Hematopoietic multipotent progenitor cell treated with erythropoietin and hydrocortisone succinate and interleukin-3 and kit ligand, for 17 days (in vitro differentiated cells): ENCODE results near the gene BAG1.

Experiments
- DNase-seq: peaks from one replicate; pipeline ENCODE4 v3.0.0-alpha.2; 2015; ENCODE audit warnings: low spot score

BAG1 gene

GRCh38 chr9:33241298-33241697 lies 23.2 kb downstream of the BAG1 start:
- no peak for DNase-seq

- DNase-seq: peak; percentile 77
Observed at GRCh38 chr9:33239921-33240320, 24.6 kb downstream of the BAG1 start, which contains the start of gene SPINK4. Gene SPINK4, plus strand, starts transcription at chr9:33240167. Its CDS starts 42 bp downstream, at chr9:33240209.

DNA sequence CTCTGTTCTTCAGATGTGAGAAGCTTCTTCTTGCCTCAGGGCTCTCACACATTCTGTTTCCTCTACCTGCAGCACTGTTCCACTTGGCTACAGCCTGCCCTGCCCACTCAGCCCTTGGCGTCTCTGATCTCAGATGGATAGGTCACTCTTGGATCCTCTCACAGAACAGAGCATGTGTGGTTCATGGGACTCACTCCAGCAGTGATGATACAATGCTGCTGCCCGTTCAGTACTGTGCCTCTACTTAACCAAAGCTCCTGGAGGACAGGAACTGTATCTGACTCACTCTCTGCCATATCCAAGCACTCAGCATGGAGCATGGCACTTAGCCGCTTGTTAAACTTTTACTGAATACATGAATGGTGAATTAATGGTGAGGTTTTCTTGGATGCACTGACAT lies 27.9 kb downstream of the BAG1 start:
- DNase-seq: no peak

DNA sequence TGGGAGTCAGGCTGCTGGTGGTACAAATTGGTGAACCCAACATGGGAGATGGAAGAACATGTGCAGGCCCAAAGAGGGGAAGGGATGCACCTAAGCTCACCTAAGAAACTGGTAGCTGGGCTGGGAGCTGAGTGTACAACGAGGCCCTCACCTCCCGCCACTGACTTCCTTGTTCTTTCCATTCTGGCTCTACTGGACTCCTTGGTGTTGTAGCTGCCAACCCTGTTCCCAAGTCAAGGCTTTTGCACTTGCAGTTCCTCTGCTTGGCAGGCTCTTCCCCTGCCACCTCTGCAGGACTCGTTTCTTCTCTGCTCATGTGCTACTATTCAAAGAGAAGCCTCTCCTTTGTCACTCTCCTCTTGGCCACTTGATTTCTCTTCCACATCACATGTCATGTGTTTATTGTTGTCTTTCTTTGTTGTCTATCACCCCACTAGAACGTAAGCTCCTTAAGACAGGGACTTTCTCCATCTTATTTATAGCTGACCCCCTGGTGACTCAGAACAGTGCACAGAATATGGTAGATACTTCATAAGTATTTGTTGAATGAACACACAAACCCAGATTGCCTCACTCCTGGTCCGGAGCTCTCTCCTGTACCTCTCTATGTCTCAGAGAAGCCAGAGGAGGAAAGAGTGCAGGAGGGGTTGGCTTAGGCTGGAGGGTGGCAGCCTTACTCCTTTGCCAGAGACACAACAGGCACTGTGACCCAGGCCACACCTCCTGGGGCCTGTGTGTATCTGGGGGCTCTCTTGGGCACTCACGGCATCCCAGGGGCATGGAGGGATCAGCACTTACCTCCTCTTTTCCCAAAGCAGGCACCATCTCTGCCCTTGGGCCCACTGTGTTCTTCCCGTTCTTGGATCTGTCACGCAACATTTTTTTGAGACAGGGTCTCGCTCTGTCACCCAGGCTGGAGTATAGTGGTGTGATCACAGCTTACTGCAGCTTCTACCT lies 29.7 kb downstream of the BAG1 start:
- DNase-seq: no peak

DNA sequence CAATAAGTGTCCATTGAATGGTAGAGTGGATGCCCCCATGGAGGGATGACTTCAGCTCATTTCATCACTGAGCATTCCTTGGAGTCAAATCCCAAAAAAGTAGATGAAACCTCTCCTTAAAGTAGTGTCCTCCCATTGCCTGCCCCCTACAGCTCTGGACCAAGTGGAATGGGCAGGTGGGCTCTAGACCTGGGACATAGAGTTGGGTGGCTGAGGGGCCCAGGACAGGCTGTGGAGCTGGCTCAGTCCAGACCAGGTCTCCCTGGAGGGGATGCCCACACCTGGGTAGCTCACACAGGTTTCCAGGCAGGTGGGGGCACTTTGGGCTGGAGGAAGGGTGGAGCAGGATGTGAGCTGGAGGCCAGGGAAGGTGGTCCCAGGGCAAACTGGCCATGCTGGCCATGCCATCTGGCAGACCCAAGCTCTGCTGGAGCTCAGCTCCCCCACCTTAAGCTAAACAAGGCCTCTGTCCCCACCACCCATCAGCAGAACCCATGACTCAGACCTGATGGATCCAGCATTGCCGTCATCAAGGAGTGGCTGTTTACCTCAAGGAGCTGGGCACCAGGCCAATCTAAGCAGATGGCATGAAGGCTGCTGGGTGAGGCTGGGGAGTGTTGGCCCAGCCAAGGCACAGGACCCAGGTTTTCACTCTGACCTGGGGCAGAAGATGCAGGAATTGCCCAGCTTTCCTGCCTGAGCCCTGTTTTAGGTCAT lies 30.7 kb downstream of the BAG1 start:
- peak; percentile 97 for DNase-seq

GRCh38 chr9:33232815-33233214 lies 31.7 kb downstream of the BAG1 start:
- DNase-seq: peak; percentile 57

DNA sequence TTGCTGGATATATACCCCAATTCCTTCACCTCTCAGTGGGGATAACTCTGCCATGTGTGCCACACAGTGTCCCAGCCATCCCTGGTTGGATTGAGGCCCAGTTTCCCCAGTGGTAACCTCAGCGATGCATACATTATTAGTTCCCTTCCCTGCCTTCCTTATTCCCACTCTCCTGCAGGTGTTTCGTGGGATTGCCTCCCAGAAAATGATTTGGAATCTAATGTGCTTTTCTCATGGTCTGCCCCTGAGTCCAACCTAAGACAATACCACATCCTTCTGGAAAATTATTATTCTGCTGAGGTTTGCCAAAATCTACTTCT lies 32.9 kb downstream of the BAG1 start:
- DNase-seq: no peak

DNA sequence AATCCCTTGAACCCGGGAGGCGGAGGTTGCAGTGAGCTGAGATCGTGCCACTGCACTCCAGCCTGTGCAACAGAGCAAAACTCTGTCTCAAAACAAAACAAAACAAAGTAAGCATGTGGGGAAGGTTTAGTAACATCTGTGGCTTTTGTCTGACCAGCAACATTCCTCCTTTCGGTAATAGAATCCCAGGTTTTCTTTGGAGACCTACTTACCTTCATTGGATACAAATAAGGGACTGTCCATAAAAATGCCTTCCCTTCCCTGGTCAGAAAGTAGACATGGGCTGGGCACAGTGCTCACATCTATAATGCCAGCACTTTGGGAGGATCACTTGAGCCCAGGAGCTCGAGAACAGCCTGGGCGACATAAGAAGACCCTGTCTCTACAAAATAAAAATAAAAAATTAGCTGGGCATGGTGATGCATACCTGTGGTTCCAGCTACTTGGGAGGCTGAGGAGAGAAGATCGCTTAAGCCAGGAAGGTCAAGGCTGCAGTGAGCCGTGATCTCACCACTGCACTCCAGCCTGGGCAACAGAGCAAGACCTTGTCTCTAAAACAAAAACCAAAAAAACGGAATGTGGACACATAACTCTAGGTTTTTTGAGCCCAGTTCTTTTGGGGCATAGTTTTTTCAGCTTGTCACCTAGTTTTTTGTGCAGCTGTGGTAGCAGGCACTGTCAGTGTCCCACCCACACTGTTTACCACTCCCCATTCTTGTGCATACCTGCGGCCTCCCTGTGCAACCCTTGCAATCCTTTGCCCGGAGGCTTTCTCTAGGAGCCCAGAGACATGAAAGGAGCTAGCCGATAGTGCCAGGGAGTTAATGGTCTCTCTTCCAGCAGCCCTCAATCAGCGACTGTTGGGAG lies 33.5 kb downstream of the BAG1 start:
- no peak for DNase-seq

GRCh38 chr9:33229359-33230114 lies 35.0 kb downstream of the BAG1 start:
- DNase-seq: peak; percentile 53

GRCh38 chr9:33228606-33229005 lies 35.9 kb downstream of the BAG1 start:
- no peak for DNase-seq

DNA sequence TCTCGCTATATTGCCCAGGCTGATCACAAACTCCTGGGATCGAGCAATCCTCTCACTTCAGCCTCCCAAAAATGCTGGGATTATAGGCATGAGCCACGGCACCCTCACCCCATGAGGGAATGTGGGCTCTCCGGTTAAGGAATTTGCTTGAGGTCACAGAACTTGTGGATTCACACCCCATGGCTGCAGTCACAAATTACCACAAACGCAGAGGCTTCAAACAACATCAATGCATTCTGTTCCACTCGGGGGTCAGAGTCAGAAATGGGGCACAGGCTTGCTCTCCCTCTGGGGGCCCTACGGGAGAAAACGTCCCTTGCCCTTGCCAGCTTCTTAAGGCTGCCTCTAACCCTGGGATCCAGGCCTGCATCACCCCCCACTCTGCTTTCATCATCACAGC lies 36.8 kb downstream of the BAG1 start:
- DNase-seq: no peak

DNA sequence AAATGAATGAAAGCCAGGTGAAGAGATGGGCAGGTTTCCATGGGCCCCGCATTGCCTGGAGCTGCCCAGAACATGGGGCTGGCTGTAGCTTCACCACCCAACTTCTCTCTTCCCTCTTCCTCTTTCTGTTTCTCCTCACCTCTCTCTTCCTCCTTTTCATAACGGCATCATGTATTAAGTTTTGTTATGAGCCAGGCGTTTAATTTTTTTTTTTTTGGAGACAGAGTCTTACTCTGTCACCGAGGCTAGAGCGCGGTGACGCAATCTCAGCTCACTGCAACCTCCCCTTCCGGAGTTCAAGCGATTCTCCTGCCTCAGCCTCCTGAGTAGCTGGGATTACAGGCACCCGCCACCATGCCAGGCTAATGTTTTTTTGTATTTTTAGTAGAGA lies 37.5 kb downstream of the BAG1 start:
- DNase-seq: no peak

- DNase-seq: peak; percentile 87
Observed at GRCh38 chr9:33225319-33226147, 39.0 kb downstream of the BAG1 start.

GRCh38 chr9:33223696-33224095 lies 40.8 kb downstream of the BAG1 start:
- DNase-seq: no peak

- no peak for DNase-seq
Observed at GRCh38 chr9:33222031-33222430, 42.5 kb downstream of the BAG1 start.

DNA sequence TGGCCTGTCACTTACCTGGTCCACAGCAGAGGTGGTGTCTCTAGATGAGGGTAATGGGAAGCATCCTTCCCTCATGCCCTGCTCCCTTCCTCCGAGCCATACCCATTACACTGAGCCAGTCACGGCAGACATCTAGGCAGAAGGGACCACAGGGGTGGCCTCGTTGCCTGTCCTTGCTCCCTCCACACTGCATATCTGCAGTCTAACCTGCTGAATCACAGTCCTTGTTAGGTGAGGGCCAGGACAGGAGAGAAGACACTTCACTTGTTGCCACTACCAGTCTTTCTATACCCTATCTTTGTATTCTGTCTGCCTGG lies 43.0 kb downstream of the BAG1 start:
- DNase-seq: no peak

DNA sequence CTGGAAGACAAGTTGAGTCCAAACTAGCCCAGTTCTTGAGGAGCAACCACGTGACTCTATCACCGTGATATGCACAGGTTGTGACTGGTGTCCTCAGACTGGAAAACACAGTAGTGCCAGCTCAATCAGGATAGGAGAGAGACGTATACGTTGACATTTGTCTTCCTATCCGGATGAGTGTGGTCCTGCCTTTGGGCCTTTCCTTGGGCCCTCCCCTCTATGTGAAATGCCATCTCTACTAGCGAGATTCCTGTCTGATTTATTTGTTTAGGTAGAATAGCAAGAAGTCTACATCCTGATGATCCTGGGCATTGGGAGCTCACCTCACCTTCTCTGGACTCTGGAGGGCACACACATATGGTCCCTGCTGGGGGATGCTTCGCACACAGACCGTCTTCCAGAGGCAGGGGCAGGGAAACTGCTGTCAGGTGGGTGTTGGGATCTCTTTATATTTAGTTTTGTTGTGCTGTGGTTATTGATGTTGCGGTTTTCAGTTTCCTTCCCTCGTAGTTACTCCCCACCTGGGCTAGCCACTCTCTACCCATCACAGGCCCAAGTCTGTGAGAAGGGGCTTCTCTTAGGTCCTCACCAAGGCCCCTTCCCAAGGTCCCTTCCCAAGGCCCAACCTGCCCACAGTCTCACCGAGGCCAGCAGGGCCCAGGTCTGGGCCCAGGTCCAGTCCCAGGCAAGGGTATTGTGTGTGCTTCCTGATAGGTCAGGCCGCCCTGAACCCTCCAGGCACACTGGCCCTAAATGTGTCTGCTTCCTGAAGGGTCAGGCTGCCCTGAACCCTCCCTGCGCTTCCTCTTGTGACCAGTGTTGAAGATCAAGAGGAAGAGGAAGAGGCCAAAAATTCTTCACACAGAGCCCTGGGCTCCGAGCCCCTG lies 43.6 kb downstream of the BAG1 start:
- DNase-seq: no peak

- no peak for DNase-seq
Observed at GRCh38 chr9:33211695-33212393, 52.7 kb downstream of the BAG1 start.

GRCh38 chr9:33210006-33210715 lies 54.3 kb downstream of the BAG1 start:
- no peak for DNase-seq
